Measurements from ENCODE around the gene RHOH. TPM values are rescaled to one million over a fixed set of nuclear protein-coding genes. Genes with fewer than 3 reads are reported as not detected.

Gene RHOH
- polyA plus RNA-seq, 1 experiment, result not detected

- ChIA-PET CTCF (no interaction called here), POLR2A (no interaction called here)
- Histone ChIP-seq H3K27ac (ENCODE audit: low read depth, low read length) (no peak overlapping the region), H3K27me3 (ENCODE audit: control insufficient read depth, insufficient read depth, low read length) (peaks cover 18% of the 10 kb centered on the region), H3K9me3 (ENCODE audit: control insufficient read depth, insufficient read depth, low read length) (no peaks in the 10 kb centered on the region), H3K4me3 (ENCODE audit: low read depth, low read length) (no peak overlapping the region)
- no peak for TF ChIP-seq CTCF (IDR thresholded peaks at IDR 0.05; ENCODE audit: low read depth, low read length)
- no peak for DNase-seq (ENCODE audit: low read depth, low spot score)
These were observed 48.7 kb downstream of the RHOH start for GRCh38 chr4:40245550-40245949.

- CTCF ChIA-PET, result no interaction called here
- H3K27ac ChIP-seq (ENCODE audit: low read depth, low read length), result no peak overlapping the region
- H3K9me3 ChIP-seq (ENCODE audit: control insufficient read depth, insufficient read depth, low read length), result peaks cover 7% of the 10 kb centered on the region; the same call in 1 of the 2 replicates
- TF ChIP-seq CTCF (IDR thresholded peaks at IDR 0.05; ENCODE audit: low read depth, low read length), result no peak
- no peak overlapping the region for H3K4me3 ChIP-seq (ENCODE audit: low read depth, low read length)
- no peak for DNase-seq (ENCODE audit: low read depth, low spot score)
- POLR2A ChIA-PET, result no interaction called here
- peaks cover 18% of the 10 kb centered on the region for H3K27me3 ChIP-seq (ENCODE audit: control insufficient read depth, insufficient read depth, low read length)
These were observed 49.4 kb downstream of the RHOH start for GRCh38 chr4:40246011-40246900.

GRCh38 chr4:40246938-40247337 is 50.1 kb downstream of the RHOH start:
- Histone ChIP-seq H3K27ac (ENCODE audit: low read depth, low read length) (no peak overlapping the region), H3K27me3 (ENCODE audit: control insufficient read depth, insufficient read depth, low read length) (peaks cover 18% of the 10 kb centered on the region), H3K9me3 (ENCODE audit: control insufficient read depth, insufficient read depth, low read length) (peaks cover 7% of the 10 kb centered on the region; the same call in 1 of the 2 replicates), H3K4me3 (ENCODE audit: low read depth, low read length) (no peak overlapping the region)
- no peak for DNase-seq (ENCODE audit: low read depth, low spot score)
- POLR2A ChIA-PET, result no interaction called here
- CTCF ChIA-PET, result no interaction called here
- no peak for TF ChIP-seq CTCF (IDR thresholded peaks at IDR 0.05; ENCODE audit: low read depth, low read length)

- DNase-seq (ENCODE audit: low read depth, low spot score), result no peak
- CTCF ChIA-PET, result no interaction called here
- Histone ChIP-seq H3K4me3 (ENCODE audit: low read depth, low read length) (no peak overlapping the region), H3K27ac (ENCODE audit: low read depth, low read length) (no peak overlapping the region), H3K27me3 (ENCODE audit: control insufficient read depth, insufficient read depth, low read length) (peaks cover 18% of the 10 kb centered on the region), H3K9me3 (ENCODE audit: control insufficient read depth, insufficient read depth, low read length) (peaks cover 7% of the 10 kb centered on the region; the same call in 1 of the 2 replicates)
- no peak for TF ChIP-seq CTCF (IDR thresholded peaks at IDR 0.05; ENCODE audit: low read depth, low read length)
- POLR2A ChIA-PET, result no interaction called here
These were observed 50.5 kb downstream of the RHOH start for GRCh38 chr4:40247350-40247749.

- POLR2A ChIA-PET, result no interaction called here
- CTCF ChIA-PET, result no interaction called here
- TF ChIP-seq CTCF (IDR thresholded peaks at IDR 0.05; ENCODE audit: low read depth, low read length), result no peak
- Histone ChIP-seq H3K27me3 (ENCODE audit: control insufficient read depth, insufficient read depth, low read length) (peaks cover 5% of the 10 kb centered on the region), H3K9me3 (ENCODE audit: control insufficient read depth, insufficient read depth, low read length) (peaks cover 7% of the 10 kb centered on the region; the same call in 1 of the 2 replicates), H3K27ac (ENCODE audit: low read depth, low read length) (no peak overlapping the region), H3K4me3 (ENCODE audit: low read depth, low read length) (no peak overlapping the region)
- no peak for DNase-seq (ENCODE audit: low read depth, low spot score)
These were observed 54.5 kb downstream of the RHOH start for GRCh38 chr4:40251366-40251765.

Measured in AG04450 (cell line).